GM21526 (cell line): ENCODE results near the gene COBL.

ENCODE experiments used
- ATAC-seq: cut with Tn5 transposase; IDR thresholded peaks from one replicate; pipeline ENCODE4 v1.9.1; 2021; ENCODE audit warnings: moderate library complexity; ENCODE audit not compliant: unreplicated experiment, low FRiP score

COBL gene

DNA sequence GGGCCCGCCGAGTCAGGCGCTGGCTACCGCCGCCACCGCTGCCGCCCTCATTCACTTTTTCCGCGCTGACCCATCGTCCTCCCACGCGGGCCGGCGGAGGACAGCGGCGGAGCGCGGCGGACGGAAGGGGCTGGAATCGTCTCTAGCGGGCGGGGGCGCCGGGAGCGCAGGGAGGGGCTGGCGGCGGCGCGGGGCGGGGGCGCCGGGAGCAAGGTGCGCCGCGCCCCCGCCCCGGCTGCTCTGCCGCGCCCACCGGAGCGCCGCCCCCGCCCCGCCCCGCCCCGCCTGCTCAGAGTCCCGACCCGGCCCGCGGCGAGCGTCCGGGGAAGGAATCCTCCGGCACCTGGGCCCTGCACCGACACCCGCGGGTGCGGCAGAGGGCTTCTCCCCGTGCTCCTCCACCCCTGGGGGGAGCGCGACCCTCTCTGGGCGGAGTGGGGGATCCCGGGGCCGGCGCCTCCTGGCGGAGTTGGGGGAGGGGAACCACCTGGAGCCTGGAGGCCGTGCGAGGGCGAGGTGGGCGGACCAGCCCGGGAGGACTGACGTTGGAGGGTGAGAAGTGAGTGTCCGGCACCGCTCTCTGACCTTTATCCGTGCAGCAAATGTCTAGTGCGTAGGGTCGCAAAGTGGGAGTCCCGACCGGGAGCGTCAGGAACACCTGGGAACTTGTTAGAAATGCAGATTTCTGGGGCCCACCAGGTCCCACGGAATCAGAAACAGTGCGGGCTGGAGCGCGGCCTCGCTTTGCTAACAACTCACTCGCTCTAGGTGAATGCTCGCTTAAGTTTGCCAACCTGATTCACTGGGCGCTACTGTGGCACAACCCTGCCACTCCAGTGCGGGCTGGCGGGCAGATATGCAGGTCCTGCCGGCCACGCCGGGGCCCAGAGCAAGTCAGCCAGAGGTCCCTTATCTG is at the start of gene COBL:
Gene COBL, minus strand, starts transcription at position 144 of the 916 bp plus-strand sequence. CDS start 176 bp downstream, outside the sequence.
- ATAC-seq, result no peak

DNA sequence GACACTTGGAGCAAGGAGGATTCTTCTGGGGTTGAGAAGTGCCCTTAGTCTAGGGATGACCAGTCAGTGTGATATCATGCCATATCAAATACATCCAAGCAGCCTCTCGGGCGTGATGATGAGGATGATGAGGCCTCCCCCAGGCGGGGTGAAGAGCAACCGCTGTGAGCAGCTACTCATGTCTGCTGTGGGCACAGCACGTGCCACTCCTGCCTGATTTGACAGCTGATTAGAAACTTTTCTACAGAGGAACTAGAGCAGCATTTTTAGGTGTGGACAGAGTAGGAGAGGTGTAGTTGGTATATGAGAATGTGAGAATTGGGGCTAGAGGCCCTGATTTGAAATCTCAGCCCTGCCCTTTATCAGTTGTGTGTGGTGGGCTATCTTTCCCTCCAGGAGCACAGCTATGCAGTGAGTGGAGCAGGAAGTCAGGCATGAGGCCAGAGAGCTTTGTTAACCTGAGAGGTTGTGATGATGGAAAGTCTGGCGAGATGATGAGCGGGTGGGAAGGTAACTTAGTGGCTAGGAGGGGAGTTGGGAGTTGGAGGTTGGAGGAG is 49.6 kb upstream of the COBL start:
- no peak for ATAC-seq

GRCh38 chr7:51357821-51358220 is 41.2 kb upstream of the COBL start:
- ATAC-seq, result no peak

DNA sequence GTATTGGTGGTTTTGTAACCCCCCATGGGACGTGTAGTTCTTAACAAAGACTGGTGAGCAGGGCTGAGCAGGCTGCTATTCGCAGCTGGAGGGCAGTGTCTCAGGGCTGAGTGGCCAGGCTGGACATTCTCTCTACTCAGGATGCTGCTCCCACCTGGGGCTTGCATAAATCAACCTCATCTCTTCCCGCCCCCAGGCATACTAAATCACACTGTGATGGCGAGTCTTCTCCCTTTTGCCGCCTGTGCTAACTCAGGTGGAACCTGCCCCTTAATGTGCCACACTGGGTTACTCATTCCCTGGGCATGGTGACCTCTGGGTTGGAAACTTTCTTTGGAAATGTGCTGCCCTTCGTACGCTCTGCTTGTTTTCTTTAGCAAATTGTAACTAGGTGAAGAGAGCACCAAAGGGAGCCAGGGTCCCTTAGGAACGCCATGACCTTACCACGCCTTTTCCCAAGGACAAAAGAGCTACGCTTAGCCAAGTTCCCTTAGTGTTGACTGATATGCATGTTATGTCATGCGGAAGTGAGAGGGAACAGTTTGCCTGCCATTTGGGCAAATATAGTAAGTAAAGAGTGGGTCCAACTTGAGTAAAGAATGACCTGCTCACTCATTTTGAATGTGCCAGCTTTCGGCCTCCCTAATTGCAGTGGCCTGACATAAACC is 40.4 kb upstream of the COBL start:
- no peak for ATAC-seq

GRCh38 chr7:51354897-51355296 is 38.3 kb upstream of the COBL start:
- ATAC-seq, result no peak

DNA sequence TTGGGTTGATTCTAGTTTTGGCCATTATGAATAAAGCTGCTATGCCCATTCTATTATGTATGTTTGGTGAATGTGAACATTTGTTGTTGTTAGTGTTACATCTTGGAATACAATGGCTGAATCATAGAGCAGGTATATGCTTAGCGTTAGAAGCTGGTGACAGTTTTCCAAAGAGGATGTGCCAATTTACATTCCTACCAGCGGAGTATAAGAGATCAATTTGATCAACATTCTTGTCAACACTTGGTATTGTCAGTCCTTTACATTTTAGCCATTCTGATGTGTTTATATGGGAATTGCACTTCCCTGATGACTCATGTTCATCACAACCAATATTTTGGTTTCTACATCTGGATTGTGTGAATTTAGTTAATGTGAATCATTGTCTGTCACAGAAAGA is 37.8 kb upstream of the COBL start:
- no peak for ATAC-seq

DNA sequence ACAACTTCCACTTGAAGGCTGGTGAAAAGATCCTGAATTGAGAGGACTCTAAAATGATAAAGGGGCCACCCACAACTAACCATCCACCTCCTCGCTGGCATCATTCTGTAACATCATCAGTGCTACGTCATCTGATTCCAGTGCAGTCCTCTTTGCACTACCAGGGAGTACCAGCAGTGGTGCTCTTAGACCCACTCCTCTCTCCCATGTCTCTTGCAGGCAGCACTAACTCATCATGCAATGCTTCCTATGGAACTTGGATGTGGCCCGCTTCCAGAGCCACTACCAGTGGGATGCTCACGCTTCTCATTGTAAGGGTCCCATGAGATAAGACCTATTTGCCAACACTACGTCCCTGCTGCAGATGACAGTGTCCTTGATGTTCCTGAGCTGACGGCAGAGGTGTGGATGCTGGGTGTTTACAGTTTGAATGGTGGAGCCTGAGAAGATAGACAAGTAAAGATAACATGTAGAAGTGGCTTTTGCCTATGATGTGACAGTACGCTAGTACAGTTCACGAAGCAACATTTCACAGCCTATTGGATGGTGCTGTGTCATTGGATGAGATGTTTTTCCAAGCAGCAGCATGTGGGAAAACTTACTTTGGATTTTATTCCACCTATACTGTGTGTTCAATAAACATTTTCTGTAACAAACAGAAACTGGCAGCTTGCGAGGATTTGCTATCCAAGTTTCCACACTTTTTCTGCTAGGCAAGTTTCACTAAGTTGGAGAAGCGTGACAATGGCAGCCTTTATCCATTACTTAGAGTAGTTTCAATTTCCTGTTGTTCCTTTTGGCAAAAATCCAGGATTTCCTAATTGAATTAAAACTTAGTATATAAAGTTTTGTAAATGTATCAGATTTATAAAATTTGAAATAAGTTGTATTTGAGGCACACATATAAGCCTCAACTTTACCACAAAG is 35.8 kb upstream of the COBL start:
- no peak for ATAC-seq

GRCh38 chr7:51351661-51352060 is 35.1 kb upstream of the COBL start:
- ATAC-seq, result no peak

GRCh38 chr7:51350546-51350896 is 33.9 kb upstream of the COBL start:
- no peak for ATAC-seq

DNA sequence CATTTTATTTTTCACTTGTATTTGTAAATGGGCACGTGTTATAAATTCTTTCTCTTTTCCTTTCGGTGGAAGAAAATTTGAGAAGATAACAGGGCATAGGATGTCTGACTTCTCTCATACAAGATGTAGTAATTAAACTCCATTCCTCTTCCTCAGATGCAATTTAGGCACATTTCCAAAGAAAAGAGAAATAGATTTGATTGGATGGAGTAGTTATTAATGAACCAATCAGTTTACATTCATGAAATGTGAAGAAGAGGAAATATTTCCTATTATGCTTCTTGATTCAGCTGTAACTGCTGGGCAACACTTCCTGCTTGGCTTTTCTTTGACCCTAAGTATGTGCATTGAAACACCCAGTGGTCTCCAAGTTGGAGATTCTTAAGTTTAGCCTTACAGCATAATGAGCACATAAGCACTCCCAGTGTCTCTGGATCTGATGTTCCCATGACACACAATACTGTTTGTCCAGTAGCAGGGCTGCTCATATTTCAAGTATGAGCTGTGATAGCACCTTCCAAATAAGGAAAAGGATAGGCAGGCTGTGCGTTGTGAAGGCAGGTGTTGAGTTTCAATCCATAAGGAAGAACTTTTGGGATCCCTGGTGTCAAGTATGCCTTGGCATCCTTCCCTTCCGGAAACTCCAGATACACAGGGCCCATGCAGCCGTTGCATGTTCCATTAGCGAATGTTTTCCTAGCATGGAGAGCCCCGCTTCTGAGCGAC is 33.4 kb upstream of the COBL start:
- no peak for ATAC-seq

DNA sequence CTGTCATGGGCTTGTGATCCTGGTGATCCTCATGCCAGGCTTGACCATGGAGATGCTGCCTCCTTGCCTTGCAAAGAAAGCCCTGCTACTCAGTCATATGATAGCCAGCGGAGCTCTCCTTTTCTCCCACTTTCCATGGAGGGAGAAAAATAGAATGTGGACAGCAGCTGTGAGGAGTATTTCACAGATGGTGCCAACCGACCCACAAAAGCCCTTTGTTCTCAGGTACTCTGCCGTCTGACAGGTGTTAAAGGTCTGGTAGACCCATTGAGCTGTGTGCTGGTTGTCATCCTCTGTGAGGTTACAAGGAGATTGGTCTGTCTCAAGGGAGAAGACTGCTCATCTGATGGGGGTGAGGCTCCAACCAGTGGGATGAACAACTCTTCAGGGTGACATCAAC is 29.5 kb upstream of the COBL start:
- ATAC-seq, result no peak

- ATAC-seq, result no peak
Observed at GRCh38 chr7:51344406-51345138, 28.0 kb upstream of the COBL start.

DNA sequence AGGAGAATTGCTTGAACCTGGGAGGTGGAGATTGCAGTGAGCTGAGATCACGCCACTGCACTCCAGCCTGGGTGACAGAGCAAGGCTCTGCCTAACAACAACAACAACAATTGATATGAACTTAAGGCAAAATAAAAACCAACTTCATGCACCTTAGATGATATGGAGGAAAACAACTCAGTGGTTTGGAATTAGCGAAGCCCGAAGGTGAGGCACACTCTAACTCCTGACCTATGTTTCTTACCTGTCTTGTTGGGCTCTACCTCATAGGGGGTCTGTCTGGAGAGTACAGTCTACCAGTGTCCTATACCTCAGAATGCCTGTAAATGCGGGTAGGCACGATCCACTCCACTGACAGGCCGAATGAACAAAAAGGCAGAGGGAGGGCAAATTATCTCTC is 24.3 kb upstream of the COBL start:
- no peak for ATAC-seq

DNA sequence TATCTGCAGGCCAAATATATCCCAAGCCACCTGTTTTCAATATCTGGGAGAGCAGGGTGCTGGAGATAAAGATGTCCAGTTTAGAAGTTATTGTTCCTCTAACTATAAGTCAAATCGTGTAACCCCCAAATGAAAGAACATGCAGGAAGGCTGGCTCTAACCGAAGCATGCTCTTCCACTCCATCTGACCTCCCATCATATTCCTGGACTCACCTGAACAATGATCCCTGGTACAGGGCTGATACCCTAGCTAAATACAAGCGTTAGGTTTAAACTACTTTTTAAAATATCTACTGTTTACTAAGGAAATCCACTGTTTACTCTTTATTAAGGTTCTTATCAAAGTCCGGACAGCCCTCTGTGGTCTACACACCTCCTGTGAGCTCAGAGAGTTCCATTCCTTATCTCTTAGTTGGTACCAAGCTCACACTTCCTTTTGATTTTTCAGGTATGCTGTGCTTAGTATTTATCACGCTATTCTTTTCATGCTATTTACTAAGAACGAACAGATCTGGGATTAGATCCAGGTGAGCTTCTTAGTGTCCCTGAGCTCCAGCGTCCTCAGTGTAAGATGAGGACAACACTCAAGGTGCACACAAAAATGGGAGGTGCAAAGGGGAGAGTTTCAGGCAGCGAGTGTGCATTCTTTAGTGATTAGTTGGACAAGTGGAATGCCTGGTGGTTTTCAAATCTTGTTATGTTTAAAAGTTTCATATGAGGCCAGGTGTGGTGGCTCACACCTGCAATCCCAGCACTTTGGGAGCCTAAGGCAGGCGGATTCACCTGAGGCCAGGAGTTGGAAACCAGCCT is 23.6 kb upstream of the COBL start:
- no peak for ATAC-seq

GRCh38 chr7:51335057-51335456 is 18.4 kb upstream of the COBL start:
- ATAC-seq, result no peak

DNA sequence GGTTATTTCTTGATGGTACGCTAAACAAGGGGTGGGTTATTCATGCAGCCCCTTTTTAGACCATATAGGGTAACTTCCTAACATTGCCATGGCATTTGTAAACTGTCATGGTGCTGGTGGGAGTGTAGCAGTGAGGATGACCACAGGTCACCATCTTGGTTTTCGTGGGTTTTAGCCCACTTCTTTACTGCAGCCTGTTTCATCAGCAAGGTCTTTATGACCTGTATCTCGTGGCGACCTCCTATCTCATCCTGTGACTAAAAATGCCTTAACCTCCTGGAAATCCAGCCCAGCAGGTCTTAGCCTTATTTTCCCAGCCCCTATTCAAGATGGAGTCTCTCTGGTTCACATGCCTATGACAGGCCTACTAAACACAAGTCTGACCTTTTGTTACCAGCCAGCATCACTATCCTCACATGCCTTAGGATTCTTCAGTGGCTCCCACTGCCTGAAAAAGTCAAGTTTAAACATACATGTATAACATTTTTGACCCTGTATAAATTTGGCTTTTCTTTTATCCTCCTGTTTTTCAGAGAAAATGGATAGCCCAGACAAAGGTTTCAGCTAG is 13.2 kb upstream of the COBL start:
- ATAC-seq, result no peak

DNA sequence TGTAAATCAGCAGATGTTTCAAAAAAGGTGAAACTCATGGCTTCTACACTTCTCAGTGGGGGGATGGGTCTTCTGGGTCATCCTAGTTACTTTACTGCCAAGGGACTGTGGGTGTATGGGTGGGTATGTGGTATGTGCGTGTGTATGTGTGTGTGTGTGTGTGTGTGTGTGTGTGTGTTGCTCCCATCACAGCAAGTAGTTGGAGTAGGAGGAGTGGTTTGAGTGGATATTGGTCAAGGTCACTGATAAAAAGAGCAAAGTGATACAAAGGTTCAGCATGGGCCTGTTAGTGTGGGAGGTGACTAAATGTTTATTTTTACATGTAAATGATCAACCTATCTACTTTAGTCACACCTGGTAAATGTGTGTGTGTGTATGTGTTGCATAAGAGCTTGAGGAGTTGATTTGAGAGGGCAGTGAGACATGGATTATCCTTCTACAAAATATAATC is 11.8 kb upstream of the COBL start:
- no peak for ATAC-seq

DNA sequence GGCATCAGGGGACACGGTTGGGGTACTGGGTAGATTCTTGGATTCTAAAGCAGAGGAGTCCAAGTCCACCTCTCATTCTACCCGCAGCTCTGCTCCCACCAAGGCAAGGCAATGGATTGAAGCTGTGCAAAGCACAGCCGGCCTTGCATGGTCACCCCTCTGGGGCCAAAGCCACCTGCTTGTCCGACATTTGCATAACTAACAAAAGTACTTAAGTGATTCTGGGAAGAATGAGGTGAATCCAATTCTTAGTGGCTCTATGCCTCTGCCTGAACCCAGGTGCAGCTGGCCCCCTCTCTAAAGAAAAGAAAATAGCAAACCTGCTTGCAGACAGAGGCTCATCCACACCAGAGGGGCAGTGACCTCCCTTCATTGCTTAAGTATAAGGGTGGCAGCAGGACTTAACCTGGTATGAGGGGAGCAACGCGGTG is 10.7 kb upstream of the COBL start:
- ATAC-seq, result no peak
